Measurements from ENCODE around the gene PLXNA3.

- TF ChIP-seq SMC3 (IDR thresholded peaks at IDR 0.05; ENCODE audit: low read depth, low read length) (no peak), CTCF (IDR thresholded peaks at IDR 0.05) (no peak)
Observed at GRCh38 chrX:154468217-154468616, 10.1 kb downstream of the PLXNA3 start.

Data from SK-N-SH (cell line).